H1 (cell line): ENCODE results near the gene FXYD7. TPM values are rescaled to one million over a fixed set of nuclear protein-coding genes. Genes with fewer than 3 reads are reported as not detected.

Experiments used
- CTCF ChIA-PET: fragments of 300-600 bp; sonication (Branson Sonifier 250); formaldehyde crosslinking; loops from one replicate; lab custom pipeline; 2021; ENCODE audit not compliant: partially characterized antibody; lab: Charles Lee
- POLR2A ChIA-PET: fragments of 300-600 bp; sonication (Branson Sonifier 250); formaldehyde crosslinking; loops from one replicate; lab custom pipeline; 2021; ENCODE audit warnings: inconsistent platforms; ENCODE audit not compliant: partially characterized antibody; lab: Charles Lee
- DNase-seq, 2 experiments: peaks; one replicate each; pipeline versions ENCODE4 v3.0.0 to v3.0.0-alpha.2; 2010 to 2022; ENCODE audit warnings: low spot score in 2 of 2, low read depth in 1 of 2, mixed read lengths in 1 of 2
- FAIRE-seq: peaks from 2 replicates; lab custom pipeline; 2011; peaks lifted over from hg19 to GRCh38; lab: Jason Lieb, UNC
- H2AFZ ChIP-seq: 2 replicates; pipeline ENCODE4 v1.8.1; 2012; ENCODE audit warnings: low read length, inconsistent platforms
- H2AK5ac ChIP-seq: 2 replicates; pipeline ENCODE4 v1.6.1; 2013; ENCODE audit warnings: low read depth, low read length
- H2BK120ac ChIP-seq: replicated peaks from 2 replicates; pipeline ENCODE3; 2013; ENCODE audit warnings: low read depth, low read length, inconsistent platforms
- H2BK12ac ChIP-seq: 2 replicates; pipeline ENCODE4 v1.6.1; 2013; ENCODE audit warnings: low read depth, low read length
- H2BK15ac ChIP-seq: 2 replicates; pipeline ENCODE4 v1.6.1; 2013; ENCODE audit warnings: low read length
- H2BK20ac ChIP-seq: 2 replicates; pipeline ENCODE4 v1.6.1; 2013; ENCODE audit warnings: low read length
- H2BK5ac ChIP-seq: 2 replicates; pipeline ENCODE4 v1.6.1; 2013; ENCODE audit warnings: low read depth, low read length
- H3K14ac ChIP-seq: 2 replicates; pipeline ENCODE4 v1.6.1; 2013; ENCODE audit warnings: inconsistent platforms; ENCODE audit not compliant: insufficient read length
- H3K18ac ChIP-seq: 2 replicates; pipeline ENCODE4 v1.6.1; 2013; ENCODE audit warnings: low read length; ENCODE audit errors: extremely low read depth
- H3K23ac ChIP-seq: 2 replicates; pipeline ENCODE4 v1.6.1; 2013; ENCODE audit warnings: inconsistent platforms; ENCODE audit not compliant: insufficient read length
- H3K23me2 ChIP-seq: 2 replicates; pipeline ENCODE4 v1.6.1; 2013; ENCODE audit warnings: low read depth, low read length
- H3K27ac ChIP-seq: 2 replicates; pipeline ENCODE4 v1.6.1; 2011; ENCODE audit warnings: low read depth, low read length, inconsistent platforms
- H3K27me3 ChIP-seq, 4 experiments: replicated peaks in 1 of 4; 1 replicate in 1 of 4; 2 replicates in 3 of 4; pipeline versions ENCODE4 v1.6.1 to v1.8.1; 2011 to 2013; ENCODE audit warnings: low read length in 3 of 4, mild to moderate bottlenecking in 3 of 4, inconsistent platforms in 2 of 4, mixed read lengths in 2 of 4, moderate library complexity in 1 of 4; ENCODE audit not compliant: control insufficient read depth in 3 of 4, insufficient read depth in 3 of 4; ENCODE audit errors: extremely low read depth in 1 of 4
- H3K36me3 ChIP-seq, 4 experiments: 2 replicates each; pipeline versions ENCODE4 v1.6.1 to v1.8.1; 2011 to 2013; ENCODE audit warnings: mild to moderate bottlenecking in 4 of 4, low read length in 3 of 4, moderate library complexity in 2 of 4, control low read depth in 1 of 4, inconsistent platforms in 1 of 4; ENCODE audit not compliant: insufficient read depth in 4 of 4, control insufficient read depth in 2 of 4
- H3K4ac ChIP-seq: replicated peaks from 2 replicates; pipeline ENCODE3; 2013; ENCODE audit warnings: low read length, low read depth, mixed read lengths, inconsistent platforms; ENCODE audit not compliant: insufficient read length
- H3K4me1 ChIP-seq, 4 experiments: replicated peaks in 1 of 4; 1 replicate in 1 of 4; 2 replicates in 3 of 4; pipeline versions ENCODE4 v1.6.1 to v1.8.1; 2011 to 2013; ENCODE audit warnings: low read length in 3 of 4, inconsistent platforms in 2 of 4, mixed read lengths in 1 of 4; ENCODE audit not compliant: insufficient read depth in 4 of 4, control insufficient read depth in 3 of 4
- H3K4me2 ChIP-seq, 2 experiments: 2 replicates each; pipeline versions ENCODE4 v1.6.1 to v1.8.1; 2011 to 2013; ENCODE audit warnings: low read depth in 2 of 2, low read length in 2 of 2, control low read depth in 1 of 2, inconsistent platforms in 1 of 2, mild to moderate bottlenecking in 1 of 2; ENCODE audit not compliant: insufficient read depth in 1 of 2
- H3K4me3 ChIP-seq, 4 experiments: fragments of 200-600, 300-600 bp in 1 of 4; sonication (generic), shearing (Covaris generic), sonication (Bioruptor Twin) in 1 of 4; 2 replicates each; pipeline versions ENCODE4 v1.5.1 to v1.8.1; 2011 to 2016; ENCODE audit warnings: low read length in 4 of 4, low read depth in 3 of 4, control low read depth in 2 of 4, inconsistent platforms in 2 of 4, mild to moderate bottlenecking in 2 of 4, mixed read lengths in 1 of 4, moderate library complexity in 1 of 4; ENCODE audit not compliant: insufficient read depth in 2 of 4; ENCODE audit errors: extremely low read depth in 1 of 4
- H3K56ac ChIP-seq: replicated peaks from 2 replicates; pipeline ENCODE3; 2013; ENCODE audit warnings: low read depth, mild to moderate bottlenecking, mixed read lengths, low read length, inconsistent platforms; ENCODE audit not compliant: insufficient read length
- H3K79me1 ChIP-seq: 2 replicates; pipeline ENCODE4 v1.6.1; 2013; ENCODE audit warnings: low read depth, low read length, control low read depth
- H3K79me2 ChIP-seq, 2 experiments: 2 replicates each; pipeline versions ENCODE4 v1.6.1 to v1.8.1; 2012 to 2013; ENCODE audit warnings: low read length in 2 of 2, mild to moderate bottlenecking in 2 of 2, inconsistent platforms in 1 of 2; ENCODE audit not compliant: insufficient read depth in 2 of 2, control insufficient read depth in 1 of 2
- H3K9ac ChIP-seq, 4 experiments: replicated peaks in 1 of 4; 1 replicate in 1 of 4; 2 replicates in 3 of 4; pipeline versions ENCODE4 v1.6.1 to v1.8.1; 2011 to 2013; ENCODE audit warnings: low read depth in 3 of 4, low read length in 3 of 4, control low read depth in 2 of 4, mild to moderate bottlenecking in 2 of 4, moderate library complexity in 2 of 4, inconsistent platforms in 1 of 4; ENCODE audit errors: extremely low read depth in 1 of 4
- H3K9me3 ChIP-seq, 2 experiments: 2 replicates each; pipeline versions ENCODE4 v1.6.1 to v1.8.1; 2012 to 2013; ENCODE audit warnings: mild to moderate bottlenecking in 2 of 2, moderate library complexity in 2 of 2, control low read depth in 1 of 2, inconsistent platforms in 1 of 2, low read depth in 1 of 2, low read length in 1 of 2, mixed read lengths in 1 of 2; ENCODE audit not compliant: insufficient read depth in 2 of 2
- H4K20me1 ChIP-seq, 2 experiments: replicated peaks in 1 of 2; 2 replicates each; pipeline versions ENCODE3 to v1.8.1; 2011 to 2013; ENCODE audit warnings: inconsistent platforms in 2 of 2, low read length in 2 of 2, mild to moderate bottlenecking in 1 of 2; ENCODE audit not compliant: insufficient read depth in 2 of 2, control insufficient read depth in 1 of 2
- H4K5ac ChIP-seq: 2 replicates; pipeline ENCODE4 v1.6.1; 2013; ENCODE audit warnings: low read length, low read depth, mixed read lengths, inconsistent platforms; ENCODE audit not compliant: insufficient read length
- H4K8ac ChIP-seq: 2 replicates; pipeline ENCODE4 v1.8.0; 2013; ENCODE audit warnings: mild to moderate bottlenecking, moderate library complexity, low read length, inconsistent platforms; ENCODE audit not compliant: insufficient read depth; ENCODE audit errors: extremely low read depth
- H4K91ac ChIP-seq: replicated peaks from 2 replicates; pipeline ENCODE3; 2013; ENCODE audit warnings: low read length, mixed read lengths, inconsistent platforms; ENCODE audit not compliant: insufficient read length
- ASH2L ChIP-seq: fragments of 200-600, 300-600 bp; sonication (generic); IDR thresholded peaks from one replicate; pipeline ENCODE4 v1.7.1; 2017; ENCODE audit warnings: low read length
- CTBP2 ChIP-seq: IDR thresholded peaks from 2 replicates; pipeline ENCODE4 v1.7.0; 2011; ENCODE audit warnings: borderline replicate concordance, mild to moderate bottlenecking, moderate library complexity, mixed read lengths, low read length; ENCODE audit not compliant: insufficient read depth, insufficient read length
- MAFK ChIP-seq: IDR thresholded peaks from 2 replicates; pipeline ENCODE4 v1.6.1; 2012; ENCODE audit warnings: low read depth, mild to moderate bottlenecking, improper control_type of control experiment, low read length
- NANOG ChIP-seq: IDR thresholded peaks from 2 replicates; pipeline ENCODE4 v1.6.1; 2011; ENCODE audit warnings: low read length, low read depth, mild to moderate bottlenecking, inconsistent platforms; ENCODE audit not compliant: insufficient read depth, poor library complexity, severe bottlenecking
- NRF1 ChIP-seq: IDR thresholded peaks from 2 replicates; pipeline ENCODE4 v1.6.1; 2011; ENCODE audit warnings: mild to moderate bottlenecking, low read depth, low read length, improper control_type of control experiment
- RXRA ChIP-seq: IDR thresholded peaks from 2 replicates; pipeline ENCODE4 v1.6.1; 2011; ENCODE audit warnings: low read depth, mild to moderate bottlenecking, low read length, moderate library complexity; ENCODE audit not compliant: insufficient read depth
- SAP30 ChIP-seq: fragments of 300-600 bp; sonication (generic); IDR thresholded peaks from 2 replicates; pipeline ENCODE4 v1.7.1; 2012; ENCODE audit warnings: low read length, moderate library complexity, mild to moderate bottlenecking, inconsistent platforms; ENCODE audit not compliant: insufficient read depth, insufficient replicate concordance
- YY1 ChIP-seq: IDR thresholded peaks from 2 replicates; pipeline ENCODE4 v1.6.1; 2011; ENCODE audit warnings: low read depth, mild to moderate bottlenecking, low read length
- WGBS, 2 experiments: shearing (Covaris generic) in 1 of 2; methylation state at CpG; one replicate each; pipeline versions ENCODE4 v1.1.6 to v1.1.7; 2013 to 2015; ENCODE audit warnings: low lambda C conversion rate in 2 of 2, mixed read lengths in 2 of 2, inconsistent platforms in 1 of 2, low coverage in 1 of 2, missing lambda C conversion rate in 1 of 2; ENCODE audit not compliant: insufficient replicate concordance in 2 of 2, insufficient coverage in 1 of 2, insufficient read length in 1 of 2; ENCODE audit errors: extremely low coverage in 1 of 2, missing lambda C conversion rate in 1 of 2; 5-methylcytosine and 5-hydroxymethylcytosine counted together
- polyA plus RNA-seq, 7 experiments: library from polyadenylated mRNA; depleted of rRNA in 3 of 7; stranded (reverse) in 5 of 7; unstranded in 2 of 7; fragments of >200 nt in 5 of 7; fragments of 200-250 nt in 2 of 7; gene quantifications; 1 replicate in 5 of 7; 2 replicates in 1 of 7; 4 replicates in 1 of 7; pipeline versions ENCODE4 v1.2.1 to v1.2.3, GENCODE V29; 2011 to 2013; ENCODE audit warnings: missing spikeins in 2 of 7, mixed read lengths in 2 of 7
- total RNA-seq: library from RNA; stranded (reverse); fragmentation: NEBNext Ultra II Directional; extraction: Animal tissue kit (Norgen Biotek cat#: 25700); gene quantifications from 2 replicates; pipeline ENCODE4 v1.2.1, GENCODE V29; 2021
- TF ChIP-seq, protein P1 (sequence below), 3 experiments: IDR thresholded peaks; 1 replicate in 2 of 3; 2 replicates in 1 of 3; pipeline versions ENCODE4 v1.5.1 to v1.6.1; 2011; ENCODE audit warnings: low read length in 3 of 3, mild to moderate bottlenecking in 3 of 3, inconsistent platforms in 2 of 3, low read depth in 1 of 3, moderate library complexity in 1 of 3; ENCODE audit not compliant: insufficient read depth in 1 of 3; ENCODE audit errors: control extremely low read depth in 1 of 3

The FXYD7 gene
- total and polyA plus RNA-seq, 2 of the 8 experiments (the other 6 are each of a cell fraction or from before 2014, with no cell fraction given) = 12.1 to 14.3 TPM

- Histone ChIP-seq H2AK5ac (no peak overlapping the region), H2BK5ac (no peak overlapping the region), H3K4me1 (no peaks in the 10 kb centered on the region), H3K14ac (no peak overlapping the region), H4K5ac (no peak overlapping the region), H3K9ac (no peak overlapping the region), H2AFZ (no peak overlapping the region), H2BK120ac (no peak overlapping the region), H2BK20ac (no peak overlapping the region), H3K4me2 (no peak overlapping the region), H3K23ac (no peak overlapping the region), H4K91ac (no peak overlapping the region), H3K9me3 (0 out of 4 replicates have a peak, but pooled peaks cover 0 to 2% of the 10 kb centered on the region in 2 experiments), H3K79me2 (no peaks in the 10 kb centered on the region), H3K23me2 (no peaks in the 10 kb centered on the region), H4K20me1 (no peaks in the 10 kb centered on the region), H3K4me3 (no peak overlapping the region), H3K56ac (no peak overlapping the region), H3K27ac (no peak overlapping the region), H3K79me1 (no peaks in the 10 kb centered on the region; the same call in 1 of the 2 replicates), H3K36me3 (peaks cover 5 to 23% (median 17%) of the 10 kb centered on the region in 4 experiments; a peak in 6 of 8 replicates), H2BK15ac (no peak overlapping the region), H4K8ac (no peak overlapping the region), H3K4ac (no peak overlapping the region), H2BK12ac (no peak overlapping the region), H3K18ac (no peak overlapping the region), H3K27me3 (no peaks in the 10 kb centered on the region)
- CTCF ChIA-PET = interaction anchor here (1.2 to 1.7 kb wide), 3 partner anchors 9 to 56 kb away, joined by 3 to 4 read pairs (median 3); no protein-coding TSS in a partner anchor
- POLR2A ChIA-PET = interaction anchor here (0.9 to 3.9 kb wide), 8 partner anchors 11 to 77 kb away, joined by 3 to 28 read pairs (median 3); no protein-coding TSS in a partner anchor
- no peak for FAIRE-seq
- 91% methylated on average over 7 of the region's 7 CpGs; no CpG with 5 or more reads in 1 of the 2 experiments for WGBS, 2 experiments
- DNase-seq = no peak
- TF ChIP-seq RXRA = no peak
- TF ChIP-seq, protein P1, sequence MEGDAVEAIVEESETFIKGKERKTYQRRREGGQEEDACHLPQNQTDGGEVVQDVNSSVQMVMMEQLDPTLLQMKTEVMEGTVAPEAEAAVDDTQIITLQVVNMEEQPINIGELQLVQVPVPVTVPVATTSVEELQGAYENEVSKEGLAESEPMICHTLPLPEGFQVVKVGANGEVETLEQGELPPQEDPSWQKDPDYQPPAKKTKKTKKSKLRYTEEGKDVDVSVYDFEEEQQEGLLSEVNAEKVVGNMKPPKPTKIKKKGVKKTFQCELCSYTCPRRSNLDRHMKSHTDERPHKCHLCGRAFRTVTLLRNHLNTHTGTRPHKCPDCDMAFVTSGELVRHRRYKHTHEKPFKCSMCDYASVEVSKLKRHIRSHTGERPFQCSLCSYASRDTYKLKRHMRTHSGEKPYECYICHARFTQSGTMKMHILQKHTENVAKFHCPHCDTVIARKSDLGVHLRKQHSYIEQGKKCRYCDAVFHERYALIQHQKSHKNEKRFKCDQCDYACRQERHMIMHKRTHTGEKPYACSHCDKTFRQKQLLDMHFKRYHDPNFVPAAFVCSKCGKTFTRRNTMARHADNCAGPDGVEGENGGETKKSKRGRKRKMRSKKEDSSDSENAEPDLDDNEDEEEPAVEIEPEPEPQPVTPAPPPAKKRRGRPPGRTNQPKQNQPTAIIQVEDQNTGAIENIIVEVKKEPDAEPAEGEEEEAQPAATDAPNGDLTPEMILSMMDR (IDR thresholded peaks at IDR 0.05; ENCODE audit: control extremely low read depth in 1 of 3, insufficient read depth in 1 of 3, low read depth in 1 of 3, low read length in 3 of 3) = no peak
- TF ChIP-seq YY1 = no peak
- no peak for TF ChIP-seq NANOG
- no peak for TF ChIP-seq NRF1
- no peak for TF ChIP-seq SAP30
- no peak for TF ChIP-seq CTBP2
- TF ChIP-seq ASH2L = no peak
- no peak for TF ChIP-seq MAFK
These were observed 27.5 kb downstream of the FXYD7 start for GRCh38 chr19:35170359-35171061.
